ENCODE results near the gene AGTRAP.

- TF ChIP-seq EZH2 (IDR thresholded peaks at IDR 0.05; ENCODE audit: borderline replicate concordance, low read depth, low read length, severe bottlenecking) (no peak), POLR2A (IDR thresholded peaks at IDR 0.05; ENCODE audit: low read depth, low read length) (no peak)
Observed at GRCh38 chr1:11784256-11784992, 48.5 kb downstream of the AGTRAP start.
